HG02981 (cell line): Measurements from ENCODE around the gene GSX2.
"Not testable (repeated sequence)": the region's sequence is repeated elsewhere in the genome, so short reads cannot be mapped to it uniquely, and the experiment has no call there.

Source experiments
- ATAC-seq: cut with Tn5 transposase; IDR thresholded peaks from one replicate; pipeline ENCODE4 v1.9.1; 2021; ENCODE audit warnings: mild to moderate bottlenecking, moderate library complexity; ENCODE audit not compliant: unreplicated experiment

Gene GSX2

GRCh38 chr4:54102531-54103106 lies 2.7 kb downstream of the GSX2 start:
- ATAC-seq, result no peak

- no peak for ATAC-seq
These were observed 3.2 kb downstream of the GSX2 start for GRCh38 chr4:54103190-54103574.

- ATAC-seq, result no peak
These were observed 4.9 kb downstream of the GSX2 start for GRCh38 chr4:54104907-54105306.

- ATAC-seq, result no peak
These were observed 8.2 kb downstream of the GSX2 start for GRCh38 chr4:54107951-54108748.

GRCh38 chr4:54109241-54110018 lies 9.5 kb downstream of the GSX2 start:
- ATAC-seq, result no peak

GRCh38 chr4:54110019-54110416 lies 10.1 kb downstream of the GSX2 start:
- ATAC-seq, result no peak

GRCh38 chr4:54113206-54113605 lies 13.2 kb downstream of the GSX2 start:
- not testable (repeated sequence) for ATAC-seq

- ATAC-seq, result not testable (repeated sequence)
These were observed 16.3 kb downstream of the GSX2 start for GRCh38 chr4:54116246-54116645.

- no peak for ATAC-seq
These were observed 19.1 kb downstream of the GSX2 start for GRCh38 chr4:54118850-54119589.

GRCh38 chr4:54120518-54120917 lies 20.6 kb downstream of the GSX2 start:
- no peak for ATAC-seq

- no peak for ATAC-seq
These were observed 27.7 kb downstream of the GSX2 start for GRCh38 chr4:54127660-54128059.

GRCh38 chr4:54128694-54129093 lies 28.7 kb downstream of the GSX2 start:
- not testable (repeated sequence) for ATAC-seq

- ATAC-seq, result no peak
These were observed 39.4 kb downstream of the GSX2 start for GRCh38 chr4:54139332-54139731.

GRCh38 chr4:54140287-54140686 lies 40.3 kb downstream of the GSX2 start:
- ATAC-seq, result no peak

- ATAC-seq, result no peak
These were observed 44.2 kb downstream of the GSX2 start for GRCh38 chr4:54144199-54144598.

- ATAC-seq, result no peak
These were observed 44.8 kb downstream of the GSX2 start for GRCh38 chr4:54144661-54145171.

- no peak for ATAC-seq
These were observed 46.2 kb downstream of the GSX2 start for GRCh38 chr4:54146139-54146538.

GRCh38 chr4:54149323-54149722 lies 49.4 kb downstream of the GSX2 start:
- ATAC-seq, result no peak
